ENCODE measurements around the gene RBMS2. TPM values are rescaled to one million over a fixed set of nuclear protein-coding genes. Genes with fewer than 3 reads are reported as not detected.
"Not testable (repeated sequence)": the region's sequence is repeated elsewhere in the genome, so short reads cannot be mapped to it uniquely, and the experiment has no call there.

Gene RBMS2
- total and polyA plus RNA-seq, 2 experiments from 2014 or later = 11.4 to 13.1 TPM

DNA sequence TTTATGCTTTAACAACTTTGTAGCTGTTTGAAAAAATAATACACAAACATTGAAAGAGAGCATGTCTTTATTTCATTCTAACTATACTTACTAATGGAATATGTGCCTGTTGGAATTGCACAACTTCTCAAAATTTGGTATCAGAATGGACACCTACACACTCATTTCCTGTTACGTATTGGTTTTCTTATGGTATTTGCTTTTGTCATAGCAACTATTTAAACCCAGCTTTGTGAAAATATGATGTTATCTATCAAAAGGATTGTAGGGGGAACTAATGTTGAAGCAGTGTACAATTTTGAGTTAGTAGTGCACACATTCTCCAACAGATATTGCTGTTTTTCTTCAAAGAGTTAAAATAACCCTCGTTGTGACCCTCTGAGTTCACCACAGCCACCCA lies 52.6 kb downstream of the RBMS2 start:
- TF ChIP-seq, protein P1, sequence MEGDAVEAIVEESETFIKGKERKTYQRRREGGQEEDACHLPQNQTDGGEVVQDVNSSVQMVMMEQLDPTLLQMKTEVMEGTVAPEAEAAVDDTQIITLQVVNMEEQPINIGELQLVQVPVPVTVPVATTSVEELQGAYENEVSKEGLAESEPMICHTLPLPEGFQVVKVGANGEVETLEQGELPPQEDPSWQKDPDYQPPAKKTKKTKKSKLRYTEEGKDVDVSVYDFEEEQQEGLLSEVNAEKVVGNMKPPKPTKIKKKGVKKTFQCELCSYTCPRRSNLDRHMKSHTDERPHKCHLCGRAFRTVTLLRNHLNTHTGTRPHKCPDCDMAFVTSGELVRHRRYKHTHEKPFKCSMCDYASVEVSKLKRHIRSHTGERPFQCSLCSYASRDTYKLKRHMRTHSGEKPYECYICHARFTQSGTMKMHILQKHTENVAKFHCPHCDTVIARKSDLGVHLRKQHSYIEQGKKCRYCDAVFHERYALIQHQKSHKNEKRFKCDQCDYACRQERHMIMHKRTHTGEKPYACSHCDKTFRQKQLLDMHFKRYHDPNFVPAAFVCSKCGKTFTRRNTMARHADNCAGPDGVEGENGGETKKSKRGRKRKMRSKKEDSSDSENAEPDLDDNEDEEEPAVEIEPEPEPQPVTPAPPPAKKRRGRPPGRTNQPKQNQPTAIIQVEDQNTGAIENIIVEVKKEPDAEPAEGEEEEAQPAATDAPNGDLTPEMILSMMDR (IDR thresholded peaks at IDR 0.05; ENCODE audit: low read depth, low read length) = no peak
- H3K27me3 ChIP-seq = no peaks in the 10 kb centered on the region
- H3K9me3 ChIP-seq (ENCODE audit: low read depth) = no peaks in the 10 kb centered on the region
- H3K4me1 ChIP-seq (ENCODE audit: low read depth) = no peaks in the 10 kb centered on the region
- H3K4me3 ChIP-seq = no peak overlapping the region
- peaks cover 10% of the 10 kb centered on the region for H3K36me3 ChIP-seq
- peak in 1 of 2 donors; percentile 82 for DNase-seq (ENCODE audit: low read depth in 1 of 2, low spot score in 1 of 2)
- no peak overlapping the region for H3K27ac ChIP-seq

DNA sequence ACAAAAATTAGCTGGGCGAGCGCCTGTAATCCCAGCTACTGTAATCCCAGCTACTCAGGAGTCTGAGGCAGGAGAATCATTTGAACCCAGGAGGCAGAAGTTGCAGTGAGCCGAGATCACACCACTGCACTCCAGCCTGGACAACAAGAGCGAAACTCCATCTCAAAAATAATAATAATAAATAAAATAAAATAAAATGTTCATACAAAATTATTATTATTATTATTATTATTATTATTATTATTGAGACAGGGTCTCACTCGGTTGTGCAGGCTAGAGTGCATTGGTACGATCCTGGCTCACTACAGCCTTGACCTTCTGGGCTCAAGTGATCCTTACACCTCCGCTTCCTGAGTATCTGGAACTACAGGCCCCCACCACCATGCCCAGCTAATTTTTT lies 55.6 kb downstream of the RBMS2 start:
- H3K36me3 ChIP-seq = peaks cover 20% of the 10 kb centered on the region
- not testable (repeated sequence) for H3K27ac ChIP-seq; H3K27me3 ChIP-seq; H3K4me1 ChIP-seq (ENCODE audit: low read depth); DNase-seq (ENCODE audit: low read depth in 1 of 2, low spot score in 1 of 2); H3K9me3 ChIP-seq (ENCODE audit: low read depth); H3K4me3 ChIP-seq

DNA sequence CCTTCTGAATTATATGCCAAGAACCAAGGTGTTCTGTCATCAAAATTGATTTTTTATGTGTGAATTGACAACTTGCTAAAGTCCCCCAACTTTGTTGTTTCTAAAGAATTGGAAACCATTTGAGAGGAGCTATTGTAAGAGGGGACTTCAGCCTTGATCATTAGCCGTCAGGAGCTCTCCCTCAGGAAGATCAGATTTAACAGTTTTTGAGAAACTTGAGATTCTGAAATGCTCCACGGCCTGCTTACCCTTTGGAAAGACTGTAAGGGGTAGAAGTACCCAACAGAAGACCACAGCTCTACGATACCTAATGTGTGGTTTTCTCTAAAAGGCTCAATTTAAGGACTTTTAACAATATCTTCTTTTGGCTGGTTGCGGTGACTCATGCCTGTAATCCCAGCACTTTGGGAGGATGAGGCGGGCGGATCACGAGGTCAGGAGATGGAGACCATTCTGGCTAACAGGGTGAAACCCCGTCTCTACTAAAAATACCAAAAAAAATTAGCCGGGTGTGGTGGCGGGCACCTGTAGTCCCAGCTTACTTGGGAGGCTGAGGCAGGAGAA lies 57.4 kb downstream of the RBMS2 start:
- Histone ChIP-seq H3K9me3 (ENCODE audit: low read depth) (no peaks in the 10 kb centered on the region), H3K4me1 (ENCODE audit: low read depth) (no peaks in the 10 kb centered on the region), H3K36me3 (peaks cover 14% of the 10 kb centered on the region), H3K27me3 (no peaks in the 10 kb centered on the region), H3K27ac (no peak overlapping the region), H3K4me3 (no peak overlapping the region)
- TF ChIP-seq, protein P1 (IDR thresholded peaks at IDR 0.05; ENCODE audit: low read depth, low read length) = no peak
- no peak for DNase-seq (ENCODE audit: low read depth in 1 of 2, low spot score in 1 of 2)

DNA sequence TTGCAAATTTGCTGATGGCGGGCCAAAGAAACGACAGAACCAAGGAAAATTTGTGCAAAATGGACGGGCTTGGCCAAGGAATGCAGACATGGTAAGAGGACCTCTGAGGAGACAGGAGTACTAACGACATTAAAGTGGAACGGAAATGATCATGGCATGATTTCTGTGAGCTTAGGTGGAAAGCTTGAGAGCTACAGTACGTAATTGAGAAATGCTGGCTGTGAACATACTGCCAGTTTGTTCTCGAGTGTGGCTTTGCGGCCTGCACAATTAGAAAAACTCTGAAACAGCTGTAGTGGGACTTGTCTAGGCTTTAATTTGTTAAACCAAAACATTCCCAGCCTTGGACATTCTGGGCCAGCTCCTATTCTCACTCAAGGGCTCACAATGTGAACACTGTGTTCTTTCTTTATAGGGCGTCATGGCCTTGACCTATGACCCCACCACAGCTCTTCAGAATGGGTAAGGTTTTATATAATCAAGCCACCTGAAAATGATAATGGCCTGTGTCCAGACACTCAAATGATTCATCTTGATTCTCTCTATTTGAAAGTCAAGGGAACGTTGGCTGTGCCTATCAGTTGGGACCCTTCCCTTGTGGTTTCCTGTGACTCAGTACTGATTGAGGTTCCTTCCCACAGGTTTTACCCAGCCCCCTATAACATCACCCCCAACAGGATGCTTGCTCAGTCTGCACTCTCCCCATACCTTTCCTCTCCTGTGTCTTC lies 60.0 kb downstream of the RBMS2 start:
- Histone ChIP-seq H3K27ac (no peak overlapping the region), H3K4me1 (ENCODE audit: low read depth) (no peaks in the 10 kb centered on the region), H3K27me3 (no peaks in the 10 kb centered on the region), H3K9me3 (ENCODE audit: low read depth) (no peaks in the 10 kb centered on the region), H3K4me3 (no peak overlapping the region), H3K36me3 (peaks cover 10% of the 10 kb centered on the region)
- TF ChIP-seq, protein P1 (IDR thresholded peaks at IDR 0.05; ENCODE audit: low read depth, low read length) = no peak
- no peak for DNase-seq (ENCODE audit: low read depth in 1 of 2, low spot score in 1 of 2)

DNA sequence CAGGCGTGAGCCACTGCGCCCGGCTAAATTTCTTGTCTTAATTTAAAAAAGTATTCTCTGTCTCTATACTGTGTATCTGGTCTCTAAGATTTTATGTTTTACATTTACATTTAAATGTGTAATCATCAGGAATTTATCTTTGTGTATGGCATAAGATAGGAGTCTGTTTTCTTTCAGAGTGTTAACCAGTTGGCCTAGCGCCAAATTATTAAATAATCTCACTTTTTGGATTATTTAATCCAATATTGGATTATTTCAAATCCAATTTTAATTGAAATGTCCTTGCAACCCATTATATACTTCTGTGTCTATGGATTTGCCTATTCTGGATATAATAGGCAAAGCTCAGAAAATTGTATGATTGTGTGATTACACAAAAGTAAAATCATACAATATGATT lies 63.5 kb downstream of the RBMS2 start:
- DNase-seq (ENCODE audit: low read depth in 1 of 2, low spot score in 1 of 2) = no peak
- Histone ChIP-seq H3K4me3 (no peak overlapping the region), H3K27me3 (no peaks in the 10 kb centered on the region), H3K27ac (no peak overlapping the region), H3K4me1 (ENCODE audit: low read depth) (no peaks in the 10 kb centered on the region), H3K9me3 (ENCODE audit: low read depth) (no peaks in the 10 kb centered on the region), H3K36me3 (peaks cover 28% of the 10 kb centered on the region)
- TF ChIP-seq, protein P1 (IDR thresholded peaks at IDR 0.05; ENCODE audit: low read depth, low read length) = no peak

DNA sequence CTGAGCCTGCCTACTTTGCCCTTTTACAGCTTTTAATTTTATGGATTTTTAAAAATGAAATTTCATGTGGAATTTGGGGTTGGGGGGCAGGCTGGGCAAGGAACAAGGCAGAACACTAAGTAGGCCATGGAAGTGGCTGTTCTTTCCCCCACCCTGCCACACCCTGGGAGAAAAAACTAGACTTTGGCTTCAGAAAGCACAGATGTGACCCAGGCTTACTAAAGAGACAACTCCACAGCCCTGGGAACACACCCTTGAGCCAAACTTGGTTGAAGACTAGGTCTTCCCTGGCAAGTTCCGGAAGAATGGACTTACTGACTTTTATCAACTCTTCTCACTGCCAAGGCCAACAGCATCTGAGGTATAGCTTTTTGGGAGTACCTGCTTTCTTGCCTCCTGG lies 68.2 kb downstream of the RBMS2 start:
- Histone ChIP-seq H3K9me3 (ENCODE audit: low read depth) (no peaks in the 10 kb centered on the region), H3K4me3 (no peak overlapping the region), H3K27ac (no peak overlapping the region), H3K36me3 (peaks cover 18% of the 10 kb centered on the region), H3K27me3 (no peaks in the 10 kb centered on the region), H3K4me1 (ENCODE audit: low read depth) (peaks cover 16% of the 10 kb centered on the region)
- DNase-seq (ENCODE audit: low read depth in 1 of 2, low spot score in 1 of 2) = no peak
- TF ChIP-seq, protein P1 (IDR thresholded peaks at IDR 0.05; ENCODE audit: low read depth, low read length) = no peak
